Fibroblast of skin of back (primary cell): ENCODE data around the gene MLKL.
"Not testable (repeated sequence)": the region's sequence is repeated elsewhere in the genome, so short reads cannot be mapped to it uniquely, and the experiment has no call there.

Experiments
- DNase-seq: peaks from one replicate; pipeline ENCODE4 v3.0.0-alpha.2; 2013

The MLKL gene

DNA sequence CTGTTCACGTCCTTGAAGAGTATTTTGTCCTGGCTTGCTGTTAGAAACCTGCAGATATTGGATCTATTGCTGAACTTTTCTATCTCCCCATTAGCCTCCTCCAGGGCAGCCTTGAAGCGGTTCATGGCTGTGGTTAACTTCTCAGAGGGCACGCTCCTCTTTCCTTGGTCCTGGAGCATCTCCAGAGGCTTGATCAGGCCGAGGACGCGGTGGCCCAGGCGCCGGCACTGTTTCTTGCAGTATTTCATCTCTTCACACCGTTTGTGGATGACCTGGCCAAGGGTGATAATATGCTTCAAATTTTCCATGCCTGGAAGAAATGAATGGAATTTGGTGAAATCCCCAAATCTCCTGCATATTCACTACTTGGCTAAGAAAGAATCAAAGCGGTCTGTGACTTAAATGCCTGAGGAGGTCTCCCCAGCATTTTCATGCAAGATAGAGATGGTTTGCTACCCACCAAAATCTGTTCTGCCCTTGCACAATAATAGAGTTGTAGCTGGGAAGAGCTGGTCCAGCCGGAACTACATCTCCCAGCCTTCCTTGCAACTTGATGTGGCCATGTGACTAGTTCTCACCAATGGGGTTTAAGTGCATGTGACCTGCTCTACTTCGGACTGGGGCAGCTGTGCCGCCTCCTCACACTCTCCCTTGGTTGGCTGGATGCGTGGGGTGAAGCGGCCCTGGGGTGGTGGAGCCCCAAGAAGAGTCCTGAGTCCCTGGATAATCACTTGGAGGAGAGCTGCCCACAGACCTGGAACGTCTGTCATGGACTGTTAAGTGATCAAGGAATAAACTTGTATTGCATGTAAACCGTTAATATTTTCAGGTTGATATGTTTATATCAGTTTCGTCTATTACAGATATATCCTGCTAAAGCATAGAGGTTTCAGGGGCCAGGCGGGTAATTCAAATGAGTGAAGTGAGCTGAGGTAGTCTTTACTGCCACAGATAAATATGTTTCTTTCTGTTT, 4.9 kb downstream of the MLKL start:
- DNase-seq = peak; percentile 89

DNA sequence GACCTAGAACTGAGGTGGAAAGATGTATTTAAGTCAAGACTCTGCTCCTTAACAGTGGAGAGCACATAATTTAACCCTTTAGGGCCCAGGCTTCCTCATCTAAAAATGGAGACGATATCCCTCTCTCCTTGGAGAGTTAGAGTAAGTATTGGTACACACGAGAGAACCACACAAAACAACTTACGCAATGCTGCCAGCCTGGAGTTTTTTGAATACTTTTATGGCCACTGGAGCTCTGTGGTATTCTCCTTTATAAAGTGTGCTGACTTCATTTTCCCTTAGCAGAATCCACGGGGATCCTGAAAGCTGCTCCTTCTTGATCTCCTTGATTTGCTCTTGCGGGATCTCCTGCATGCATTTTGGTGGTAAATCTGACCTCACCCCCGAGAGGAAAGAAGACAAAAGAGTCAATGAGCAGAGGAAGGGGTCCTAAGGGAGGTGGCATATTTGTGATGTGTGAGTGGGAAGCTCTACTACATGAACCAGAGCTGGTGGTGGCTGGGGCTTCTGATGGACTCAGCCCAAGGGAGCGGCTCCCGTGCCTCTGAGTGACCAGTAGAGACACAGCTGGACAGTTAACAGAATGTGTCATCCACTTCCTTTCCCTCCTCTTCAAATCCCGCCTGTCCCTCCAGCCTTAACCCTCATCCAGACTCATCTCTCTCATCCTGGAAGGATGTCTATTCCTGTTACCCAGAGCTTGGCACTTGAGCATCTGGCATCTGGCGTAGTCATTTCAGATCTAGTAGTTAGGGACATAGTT, 9.4 kb downstream of the MLKL start:
- no peak for DNase-seq

DNA sequence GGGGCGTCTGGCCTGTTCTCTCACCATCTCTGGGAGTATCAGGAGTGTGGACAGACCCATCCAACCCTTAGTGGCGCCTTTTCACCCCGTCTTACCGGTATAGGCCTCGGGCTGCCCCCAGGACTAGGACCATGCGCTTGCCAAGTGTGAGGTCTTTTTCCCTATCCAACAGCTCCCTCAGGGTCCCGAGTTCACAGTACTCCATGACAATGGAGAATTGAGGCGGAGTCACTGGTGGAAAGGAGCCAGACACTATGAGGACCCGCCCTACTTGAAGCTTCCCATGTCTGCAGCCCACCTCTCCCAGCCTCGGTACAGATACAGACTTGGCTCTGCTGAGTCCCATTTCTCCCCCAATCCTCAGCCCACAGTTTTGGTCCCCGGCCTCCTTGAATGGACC, 18.1 kb downstream of the MLKL start:
- DNase-seq = no peak

DNA sequence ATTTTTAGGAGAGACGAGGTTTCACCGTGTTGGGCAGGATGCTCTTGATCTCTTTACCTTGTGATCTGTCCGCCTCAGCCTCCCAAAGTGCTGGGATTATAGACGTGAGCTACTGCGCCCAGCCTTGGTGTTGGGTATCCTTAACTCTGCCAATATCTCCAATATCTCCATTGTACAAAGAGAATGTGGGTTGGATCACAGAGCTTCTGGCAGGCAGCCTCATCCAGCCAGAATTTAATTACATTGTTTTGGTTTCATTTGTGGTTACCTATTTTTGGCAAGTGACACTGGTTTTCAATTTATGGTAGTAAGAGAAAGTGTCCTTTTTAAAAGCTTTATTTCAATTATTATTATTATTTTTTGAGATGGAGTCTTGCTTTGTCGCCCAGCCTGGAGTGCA, 20.0 kb downstream of the MLKL start:
- no peak for DNase-seq

DNA sequence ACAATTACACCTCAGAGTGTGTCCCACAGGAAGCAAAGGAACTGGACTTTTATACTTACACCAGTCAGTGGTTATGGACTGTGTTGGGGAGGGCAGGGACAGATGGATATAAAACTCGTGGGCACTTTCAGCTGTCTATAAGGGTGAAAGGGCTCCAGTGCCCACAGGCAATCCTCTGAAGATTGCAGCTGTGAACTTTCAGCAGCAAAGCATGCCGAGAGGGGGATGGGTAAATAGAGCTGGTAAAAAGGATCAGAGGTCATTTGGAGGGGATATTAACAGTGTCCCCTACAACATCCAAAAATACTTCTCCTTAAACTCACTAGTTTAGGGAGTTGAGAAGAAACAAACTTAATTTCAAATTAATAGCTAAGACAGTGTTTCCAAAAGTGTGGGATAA, 20.7 kb downstream of the MLKL start:
- no peak for DNase-seq

DNA sequence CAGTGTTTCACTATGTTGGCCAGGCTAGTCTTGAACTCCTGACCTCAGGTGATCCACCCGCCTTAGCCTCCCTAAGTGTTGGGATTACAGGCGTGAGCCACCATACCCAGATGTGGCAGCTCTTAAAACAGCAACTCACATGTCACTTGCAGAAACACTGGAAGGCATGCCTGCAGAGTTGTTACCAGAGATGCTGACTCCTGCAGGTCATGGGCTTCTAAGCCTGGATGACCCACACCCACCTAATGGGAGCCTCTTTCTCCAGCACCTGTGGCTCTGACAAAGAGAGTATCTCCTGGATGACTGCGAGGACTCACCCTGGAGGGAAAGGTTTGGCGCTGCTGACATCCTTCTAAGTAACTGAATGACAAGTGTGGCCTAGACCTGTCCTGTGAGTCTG, 22.8 kb downstream of the MLKL start:
- DNase-seq = no peak

DNA sequence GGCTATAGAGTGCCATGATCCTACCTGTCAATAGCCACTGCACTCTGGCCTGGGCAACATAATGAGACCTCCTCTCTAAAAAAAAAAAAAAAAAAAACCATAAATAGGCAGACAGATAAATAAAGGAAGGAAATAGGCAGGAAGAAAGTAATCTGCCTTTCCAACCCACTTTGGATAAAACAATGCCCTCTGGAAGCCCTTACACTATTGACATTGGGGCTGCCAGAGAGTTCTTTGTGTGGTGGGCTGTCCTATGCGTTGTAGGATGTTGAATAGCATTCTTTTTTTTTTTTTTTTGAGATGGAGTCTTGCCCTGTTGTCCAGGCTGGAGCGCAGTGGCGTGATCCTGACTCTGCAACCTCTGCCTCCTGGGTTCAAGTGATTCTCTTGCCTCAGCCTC, 26.8 kb downstream of the MLKL start:
- no peak for DNase-seq

DNA sequence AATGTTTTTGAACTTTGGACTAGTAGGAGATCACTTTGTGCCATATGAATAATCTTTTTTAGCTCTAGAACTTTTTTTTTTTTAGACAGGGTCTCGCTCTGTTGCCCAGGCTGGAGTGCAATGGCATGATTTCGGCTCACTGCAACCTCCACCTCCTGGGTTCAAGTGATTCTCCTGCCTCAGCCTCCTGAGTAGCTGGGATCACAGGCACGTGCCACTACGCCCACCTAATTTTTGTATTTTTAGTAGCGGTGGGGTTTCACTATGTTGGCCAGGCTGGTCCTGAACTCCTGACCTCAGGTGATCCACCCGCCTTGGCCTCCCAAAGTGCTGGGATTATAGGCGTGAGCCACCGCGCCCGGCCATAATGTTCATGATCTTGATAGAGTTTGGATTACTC, 31.8 kb downstream of the MLKL start:
- not testable (repeated sequence) for DNase-seq

DNA sequence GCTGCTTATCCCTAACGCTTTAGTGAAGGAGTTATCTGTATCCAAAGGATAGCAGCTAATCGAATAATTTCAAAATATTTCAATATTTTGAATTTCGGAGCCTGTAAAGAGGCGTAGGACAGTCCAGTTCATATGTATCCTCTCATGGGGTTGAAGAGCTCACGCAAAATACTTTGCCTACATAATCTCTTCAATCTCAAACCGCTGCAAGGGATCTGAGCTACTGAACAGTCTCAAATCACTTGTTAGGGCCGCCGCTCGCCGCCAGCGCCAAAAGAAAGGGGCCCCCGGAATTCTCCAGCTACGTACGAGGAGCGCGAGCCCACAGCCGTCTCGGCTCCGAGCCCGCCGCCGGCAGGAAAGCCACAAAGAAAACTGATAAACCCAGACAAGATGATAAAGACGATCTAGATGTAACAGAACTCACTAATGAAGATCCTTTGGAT, 33.4 kb downstream of the MLKL start:
- peak; percentile 27 for DNase-seq

DNA sequence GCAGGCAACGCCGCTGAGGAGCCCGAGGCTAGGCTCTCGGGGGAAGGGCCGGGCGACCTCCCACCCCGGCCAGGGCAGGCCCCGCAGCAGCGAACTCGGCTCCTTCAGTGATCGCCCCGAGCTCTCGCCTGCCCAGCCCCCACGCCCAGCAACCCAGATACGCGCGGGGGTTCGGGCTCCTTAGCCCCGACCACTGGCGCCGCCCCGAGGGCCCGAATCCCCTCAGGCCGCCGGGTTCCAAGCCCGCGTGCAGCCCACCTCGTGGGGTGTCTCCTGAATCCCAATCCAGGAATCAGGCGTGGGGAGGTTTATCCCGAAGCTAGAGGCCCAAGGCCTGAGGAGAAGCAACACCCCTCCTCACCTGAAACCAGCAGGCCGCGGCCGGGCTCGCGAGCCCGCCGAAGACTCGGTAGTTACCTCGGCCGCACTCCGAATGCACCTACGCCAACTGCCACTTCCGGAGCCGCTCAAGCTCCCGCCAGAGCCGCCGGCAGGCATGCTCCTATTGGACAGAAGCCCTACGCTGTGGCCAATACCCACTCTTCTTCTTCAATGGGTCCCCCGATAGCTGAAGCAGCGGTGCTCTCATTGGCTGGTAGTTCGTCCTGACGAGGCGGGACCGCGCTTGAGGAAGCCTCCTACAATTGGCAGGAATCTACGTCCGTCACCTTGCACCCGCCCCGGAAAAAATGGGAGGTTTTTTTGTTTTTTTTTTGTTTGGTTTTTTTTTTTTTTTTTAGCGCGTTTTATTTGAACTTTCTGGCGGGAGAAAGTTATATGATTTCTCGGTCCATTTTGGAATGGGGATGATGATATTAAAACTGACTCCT, 34.0 kb downstream of the MLKL start, which contains the start of gene RFWD3:
RFWD3 (minus strand) TSS at position 453 of the 830 bp plus-strand sequence. CDS start 5,428 bp downstream, outside the sequence.
- peak; percentile 98 for DNase-seq

DNA sequence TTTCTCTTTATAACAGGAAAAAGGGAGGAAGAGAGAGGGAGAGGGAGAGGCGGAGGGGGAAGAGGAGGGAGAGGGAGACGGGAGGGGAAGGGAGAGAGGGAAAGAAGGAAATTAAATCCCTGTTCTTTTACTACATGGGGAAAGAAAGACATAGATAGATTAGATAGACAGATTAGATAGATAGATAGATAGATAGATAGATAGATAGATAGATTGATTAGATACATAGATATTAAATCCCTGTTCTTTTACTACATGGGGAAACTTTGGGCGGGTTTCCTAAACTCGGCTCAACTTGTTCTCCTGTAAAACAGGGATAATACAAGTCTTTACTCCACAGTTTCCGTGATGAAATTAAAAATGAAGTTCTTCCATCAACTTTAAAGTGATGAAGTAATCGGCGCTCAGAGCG, 34.6 kb downstream of the MLKL start:
- no peak for DNase-seq

DNA sequence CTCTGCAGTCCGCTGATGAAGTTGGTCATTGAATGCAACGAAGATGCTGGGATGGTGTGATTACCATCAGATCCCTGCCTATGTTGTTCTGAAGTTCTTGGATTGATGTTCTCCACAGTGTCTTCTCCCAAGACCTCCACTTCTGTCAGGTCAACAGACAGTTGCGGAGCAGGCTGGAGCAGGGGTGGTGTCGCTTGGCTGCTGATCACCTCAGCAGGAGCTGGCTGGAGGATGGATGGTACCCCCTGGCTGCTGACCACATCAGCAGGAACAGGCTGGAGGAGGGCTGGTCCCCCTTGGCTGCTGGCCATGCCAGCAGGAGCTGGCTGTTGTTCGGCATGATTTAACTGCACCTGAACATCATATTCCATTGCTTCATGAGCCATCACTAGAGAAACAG, 39.6 kb downstream of the MLKL start:
- no peak for DNase-seq

DNA sequence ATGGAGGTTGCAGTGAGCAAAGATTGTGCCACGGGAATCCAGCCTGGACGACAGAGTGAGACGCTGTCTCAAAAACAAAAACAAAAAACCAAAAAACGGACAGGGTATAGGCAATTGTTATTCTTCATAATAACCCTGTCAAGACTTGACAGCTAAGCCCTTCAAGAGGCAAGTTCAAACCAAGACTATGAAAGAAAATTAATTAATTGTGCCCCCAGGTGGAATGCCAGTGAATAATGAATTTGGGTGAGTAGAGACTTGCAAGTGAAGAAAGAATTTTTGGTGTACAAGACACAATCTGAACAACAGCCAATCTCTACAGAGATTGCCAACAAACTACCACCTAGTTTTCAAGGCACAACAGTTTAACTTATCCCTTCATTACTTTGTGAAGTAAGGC, 40.3 kb downstream of the MLKL start:
- DNase-seq = no peak

DNA sequence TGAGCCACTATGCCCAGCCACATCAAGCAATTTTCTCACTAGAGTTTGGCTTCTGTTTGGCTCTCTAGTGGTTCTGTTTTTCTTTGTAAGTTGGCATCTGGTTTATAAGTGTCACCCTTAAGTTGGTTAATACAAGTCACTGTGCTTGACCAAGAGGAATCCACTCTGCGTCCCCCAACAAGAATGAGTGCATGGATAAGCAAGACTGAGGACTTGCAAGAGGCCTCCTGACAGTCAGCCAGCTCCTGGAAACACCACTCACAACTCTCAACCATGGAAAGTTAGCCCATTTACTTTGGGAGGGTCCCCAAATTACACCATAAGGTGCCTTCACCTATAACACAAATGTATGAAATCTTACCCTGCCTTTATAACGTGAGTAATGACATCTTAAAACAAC, 41.6 kb downstream of the MLKL start:
- DNase-seq = no peak

DNA sequence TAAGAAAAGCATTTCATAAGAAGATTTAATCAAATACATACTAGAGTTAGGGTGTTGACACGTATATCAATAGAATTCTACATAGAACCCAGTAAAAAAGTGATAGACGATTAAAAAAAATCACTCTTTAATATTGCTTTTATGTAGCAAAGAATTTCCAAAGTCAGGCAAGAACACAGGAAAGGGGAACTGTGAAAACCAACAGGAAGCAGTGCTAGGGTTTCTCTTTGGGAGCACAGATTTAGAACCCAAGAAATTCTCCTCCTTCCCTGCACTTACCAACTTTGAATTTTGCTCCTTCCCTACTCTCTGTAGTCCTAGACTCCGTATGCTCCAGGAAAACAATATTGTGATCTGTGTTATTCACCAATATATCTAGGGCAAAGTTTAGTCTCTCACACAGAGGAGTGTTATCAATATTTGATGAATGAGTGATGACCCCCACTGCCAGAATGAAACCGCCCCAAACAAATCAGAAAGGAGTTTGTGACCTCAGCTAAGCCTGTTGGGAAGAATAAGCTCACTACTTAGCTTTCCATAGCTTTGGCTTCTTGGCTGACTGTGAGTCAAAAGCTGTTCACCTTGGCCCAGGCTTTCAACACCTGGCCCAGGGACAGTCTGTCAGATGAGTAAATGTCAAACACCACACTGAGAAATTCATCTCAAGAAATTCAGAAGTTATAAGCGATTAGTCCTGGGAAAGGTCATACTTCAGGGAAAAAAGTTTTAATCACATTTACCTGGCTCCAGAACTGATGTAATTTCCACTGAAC, 42.6 kb downstream of the MLKL start:
- DNase-seq = no peak

DNA sequence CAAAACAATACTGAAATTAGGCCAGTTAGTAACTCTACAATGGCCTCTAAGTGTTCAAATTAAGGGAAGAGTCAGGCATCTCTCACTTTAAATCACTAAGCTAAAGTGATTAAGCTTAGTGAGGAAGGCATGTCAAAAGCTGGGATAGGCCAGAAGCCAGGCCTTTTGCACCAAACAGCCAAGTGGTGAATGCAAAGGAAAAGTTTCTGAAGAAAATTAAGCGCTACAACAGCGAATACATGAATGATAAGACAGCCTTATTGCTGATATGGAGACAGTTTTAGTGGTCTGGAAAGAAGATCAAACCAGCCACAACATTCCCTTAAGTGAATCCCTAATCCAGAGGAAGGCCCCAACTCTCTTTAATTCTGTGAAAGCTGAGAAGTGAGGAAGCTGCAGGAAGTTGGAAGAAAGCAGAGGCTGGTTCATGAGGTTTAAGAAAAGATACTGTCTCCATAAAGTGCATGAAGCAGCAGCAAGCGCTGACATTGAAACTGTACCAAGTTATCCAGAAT, 46.1 kb downstream of the MLKL start:
- no peak for DNase-seq

DNA sequence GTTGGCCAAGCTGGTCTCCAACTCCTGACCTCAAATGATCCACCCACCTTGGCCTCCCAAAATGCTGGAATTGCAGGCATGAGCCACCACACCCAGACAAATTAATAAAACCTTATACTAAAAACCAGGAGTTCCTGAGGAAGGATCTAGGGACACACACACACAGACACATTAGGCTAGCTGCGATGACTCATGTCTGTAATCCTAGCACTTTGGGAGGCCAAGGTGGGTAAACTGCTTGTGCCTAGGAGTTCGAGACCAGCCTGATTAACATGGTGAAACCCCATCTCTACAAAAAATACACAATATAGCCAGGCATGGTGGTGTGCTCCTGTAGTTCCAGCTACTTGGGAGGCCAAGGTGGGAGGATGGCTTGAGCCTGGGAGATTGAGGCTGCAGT, 47.8 kb downstream of the MLKL start:
- peak; percentile 61 for DNase-seq

DNA sequence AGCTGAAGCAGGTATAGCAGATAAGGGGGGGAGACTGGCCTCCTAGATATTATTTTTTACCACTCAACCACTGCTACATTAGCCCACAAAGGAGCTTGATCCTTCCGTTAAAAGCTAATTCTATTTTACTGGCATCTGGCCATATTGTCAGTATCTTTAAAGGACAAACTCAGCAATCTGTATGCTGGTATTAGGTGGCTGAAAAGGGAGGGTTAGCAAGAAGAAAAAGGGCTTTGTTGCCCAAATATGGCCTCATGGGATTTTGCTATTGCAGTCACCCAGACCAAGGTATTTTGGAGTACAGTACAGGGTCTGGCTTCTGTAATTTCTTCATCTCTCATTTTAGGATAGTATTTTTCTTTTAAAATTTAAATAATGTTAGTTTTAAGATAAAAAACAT, 48.4 kb downstream of the MLKL start:
- DNase-seq = no peak

DNA sequence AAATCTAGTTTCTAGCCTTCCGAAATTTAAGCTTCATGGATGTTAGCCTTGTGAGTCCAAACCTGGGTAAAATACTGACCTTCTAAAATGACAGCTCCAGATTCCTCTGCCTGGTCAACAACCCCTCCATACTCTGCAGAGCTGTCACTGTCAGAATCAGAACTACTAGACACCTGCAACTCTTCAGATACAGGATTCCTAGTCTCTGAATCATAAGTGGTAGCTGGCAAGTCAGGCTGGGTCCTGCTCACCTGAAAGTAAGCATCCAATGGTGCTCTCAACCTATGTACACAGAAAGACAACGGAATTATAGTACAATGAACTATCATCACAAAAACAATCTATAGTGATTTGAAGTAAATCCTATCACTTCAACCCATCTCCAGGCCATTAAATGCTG, 48.8 kb downstream of the MLKL start:
- DNase-seq = no peak

DNA sequence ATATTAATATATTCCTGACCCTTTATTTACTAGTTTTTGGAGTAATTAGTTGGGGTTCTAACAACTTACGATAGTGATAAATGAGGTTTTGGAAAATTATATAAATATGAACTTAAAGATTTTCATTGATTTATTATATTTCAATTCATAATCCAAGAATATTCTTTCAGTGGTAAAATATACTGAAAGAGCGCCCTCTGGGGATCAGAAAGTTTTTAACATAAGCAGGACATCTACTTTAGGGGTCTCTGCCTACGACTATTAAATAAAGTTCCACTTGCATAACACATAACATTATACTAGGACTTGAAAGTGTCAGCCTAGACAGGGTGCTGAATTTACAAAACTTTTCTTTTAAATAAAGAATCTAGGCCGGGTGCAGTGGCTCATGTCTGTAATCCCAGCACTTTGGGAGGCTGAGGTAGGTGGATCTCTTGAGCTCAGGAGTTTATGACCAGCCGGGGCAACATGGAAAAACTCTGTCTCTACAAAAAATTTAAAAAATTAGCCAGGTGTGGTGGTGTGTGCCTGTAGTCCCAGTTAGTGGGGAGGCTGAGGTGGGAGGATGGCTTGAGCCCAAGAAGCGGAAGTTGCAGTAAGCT, 49.6 kb downstream of the MLKL start:
- DNase-seq = no peak

DNA sequence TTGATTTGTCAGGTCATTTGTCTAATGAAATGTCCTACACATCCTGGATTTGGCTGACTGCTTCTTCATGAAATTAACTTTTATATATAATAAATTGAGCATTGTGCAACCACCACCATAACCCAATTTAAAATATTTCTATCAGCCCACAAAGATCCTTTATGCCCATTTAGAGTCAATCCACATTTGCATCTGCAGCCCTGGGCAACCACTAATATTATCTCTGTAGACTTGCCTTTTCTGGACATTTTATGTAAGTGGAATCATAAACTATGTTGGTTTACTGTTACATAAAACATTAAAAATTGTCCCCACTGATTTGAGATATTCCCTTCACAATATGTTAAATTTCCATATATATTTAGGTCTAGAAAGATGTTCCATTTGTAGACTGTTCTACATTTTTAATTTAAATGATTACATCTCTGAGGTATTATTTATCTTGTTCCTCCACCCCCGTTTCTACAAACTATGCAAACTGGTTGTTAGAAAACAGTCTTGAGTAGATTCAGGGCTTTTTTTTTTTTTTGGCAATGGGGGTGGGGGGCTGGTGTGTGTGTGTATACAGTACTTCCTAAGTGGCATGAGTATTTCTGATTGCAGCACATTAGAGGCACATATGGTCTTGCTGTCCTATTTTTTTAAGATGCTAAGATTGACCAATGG, 50.7 kb downstream of the MLKL start:
- peak; percentile 66 for DNase-seq
